Measurements from ENCODE around the gene SPATA22.

GRCh38 chr17:3433741-3434140 is 37.9 kb downstream of the SPATA22 start, which contains the start of gene OR1E2:
- TF ChIP-seq POLR2A (IDR thresholded peaks at IDR 0.05) = no peak
- TF ChIP-seq, protein P1, sequence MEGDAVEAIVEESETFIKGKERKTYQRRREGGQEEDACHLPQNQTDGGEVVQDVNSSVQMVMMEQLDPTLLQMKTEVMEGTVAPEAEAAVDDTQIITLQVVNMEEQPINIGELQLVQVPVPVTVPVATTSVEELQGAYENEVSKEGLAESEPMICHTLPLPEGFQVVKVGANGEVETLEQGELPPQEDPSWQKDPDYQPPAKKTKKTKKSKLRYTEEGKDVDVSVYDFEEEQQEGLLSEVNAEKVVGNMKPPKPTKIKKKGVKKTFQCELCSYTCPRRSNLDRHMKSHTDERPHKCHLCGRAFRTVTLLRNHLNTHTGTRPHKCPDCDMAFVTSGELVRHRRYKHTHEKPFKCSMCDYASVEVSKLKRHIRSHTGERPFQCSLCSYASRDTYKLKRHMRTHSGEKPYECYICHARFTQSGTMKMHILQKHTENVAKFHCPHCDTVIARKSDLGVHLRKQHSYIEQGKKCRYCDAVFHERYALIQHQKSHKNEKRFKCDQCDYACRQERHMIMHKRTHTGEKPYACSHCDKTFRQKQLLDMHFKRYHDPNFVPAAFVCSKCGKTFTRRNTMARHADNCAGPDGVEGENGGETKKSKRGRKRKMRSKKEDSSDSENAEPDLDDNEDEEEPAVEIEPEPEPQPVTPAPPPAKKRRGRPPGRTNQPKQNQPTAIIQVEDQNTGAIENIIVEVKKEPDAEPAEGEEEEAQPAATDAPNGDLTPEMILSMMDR (IDR thresholded peaks at IDR 0.05) = no peak

Measured in testis (tissue), 2 donors.